GM18499 (cell line): ENCODE data around the gene UNC119.
"Not testable (repeated sequence)": the region's sequence is repeated elsewhere in the genome, so short reads cannot be mapped to it uniquely, and the experiment has no call there.

Source experiments
- ATAC-seq: cut with Tn5 transposase; IDR thresholded peaks from one replicate; pipeline ENCODE4 v1.9.1; 2021; ENCODE audit warnings: moderate number of reproducible peaks; ENCODE audit not compliant: insufficient read depth, unreplicated experiment

UNC119 gene

GRCh38 chr17:28524476-28525424, 27.7 kb downstream of the UNC119 start:
- no peak for ATAC-seq

- ATAC-seq: no peak
Observed at GRCh38 chr17:28523876-28524275, 28.5 kb downstream of the UNC119 start.

- no peak for ATAC-seq
Observed at GRCh38 chr17:28523186-28523585, 29.2 kb downstream of the UNC119 start.

GRCh38 chr17:28522281-28522680, 30.1 kb downstream of the UNC119 start:
- not testable (repeated sequence) for ATAC-seq

- no peak for ATAC-seq
Observed at GRCh38 chr17:28521311-28522085, 30.9 kb downstream of the UNC119 start.

GRCh38 chr17:28520687-28521086, 31.7 kb downstream of the UNC119 start:
- ATAC-seq: no peak

GRCh38 chr17:28519236-28519635, 33.2 kb downstream of the UNC119 start:
- ATAC-seq: no peak

GRCh38 chr17:28518578-28518977, 33.8 kb downstream of the UNC119 start:
- no peak for ATAC-seq

GRCh38 chr17:28518132-28518531, 34.3 kb downstream of the UNC119 start:
- no peak for ATAC-seq

GRCh38 chr17:28515518-28515917, 36.9 kb downstream of the UNC119 start:
- no peak for ATAC-seq

- ATAC-seq: no peak
Observed at GRCh38 chr17:28514561-28515002, 37.8 kb downstream of the UNC119 start.

GRCh38 chr17:28513476-28513875, 38.9 kb downstream of the UNC119 start:
- no peak for ATAC-seq

- no peak for ATAC-seq
Observed at GRCh38 chr17:28511858-28512461, 40.5 kb downstream of the UNC119 start.

GRCh38 chr17:28509789-28510188, 42.6 kb downstream of the UNC119 start:
- no peak for ATAC-seq

- ATAC-seq: no peak
Observed at GRCh38 chr17:28508211-28508724, 44.2 kb downstream of the UNC119 start.

- ATAC-seq: no peak
Observed at GRCh38 chr17:28507567-28508203, 44.7 kb downstream of the UNC119 start.

GRCh38 chr17:28506763-28507487, 45.5 kb downstream of the UNC119 start:
- ATAC-seq: no peak

- ATAC-seq: no peak
Observed at GRCh38 chr17:28505986-28506665, 46.3 kb downstream of the UNC119 start, which contains the start of gene FOXN1. FOXN1 (plus strand) TSS chr17:28506348; CDS start chr17:28523970, 17,622 bp downstream.

- ATAC-seq: no peak
Observed at GRCh38 chr17:28503420-28503819, 49.0 kb downstream of the UNC119 start.
